ENCODE data around the gene RCAN2.

RCAN2 gene

GRCh38 chr6:46444772-46445454 lies 46.3 kb downstream of the RCAN2 start:
- ATAC-seq (replicated peaks): no peak

GRCh38 chr6:46443623-46444022 lies 47.6 kb downstream of the RCAN2 start:
- Mint-ChIP-seq H3K27me3 (peaks cover 17 to 43% of the 10 kb centered on the region in 2 donors), H3K4me3 (no peak overlapping the region), H3K27ac (no peak overlapping the region), H3K9me3 (peaks cover 7 to 12% of the 10 kb centered on the region in 2 donors), H3K36me3 (ENCODE audit: insufficient read depth) (no peaks in the 10 kb centered on the region), H3K4me1 (ENCODE audit: low read depth in 2 of 2) (no peaks in the 10 kb centered on the region)
- ATAC-seq (replicated peaks) (no peak), DNase-seq (no peak)

More at GRCh38 chr6:46444772-46445454, 46.3 kb downstream of the RCAN2 start:
- peaks cover 17 to 37% of the 10 kb centered on the region in 2 donors for H3K27me3 Mint-ChIP-seq
- H3K9me3 Mint-ChIP-seq: peaks cover 7 to 12% of the 10 kb centered on the region in 2 donors
- H3K4me3 Mint-ChIP-seq: no peak overlapping the region
- H3K36me3 Mint-ChIP-seq (ENCODE audit: insufficient read depth): no peaks in the 10 kb centered on the region
- no peaks in the 10 kb centered on the region for H3K4me1 Mint-ChIP-seq (ENCODE audit: low read depth in 2 of 2)
- H3K27ac Mint-ChIP-seq: no peak overlapping the region
- DNase-seq: no peak

- Mint-ChIP-seq H3K9me3 (peaks cover 5 to 7% of the 10 kb centered on the region in 2 donors), H3K36me3 (ENCODE audit: insufficient read depth) (no peaks in the 10 kb centered on the region), H3K27me3 (peaks cover 32 to 33% of the 10 kb centered on the region in 2 donors), H3K4me1 (ENCODE audit: low read depth in 2 of 2) (no peaks in the 10 kb centered on the region), H3K27ac (no peak overlapping the region), H3K4me3 (no peak overlapping the region)
- DNase-seq (no peak), ATAC-seq (replicated peaks) (no peak)
Observed at GRCh38 chr6:46440641-46441040, 50.6 kb downstream of the RCAN2 start.

GRCh38 chr6:46440141-46440540 lies 51.1 kb downstream of the RCAN2 start:
- Mint-ChIP-seq H3K9me3 (peaks cover under 1 to 2% of the 10 kb centered on the region in 2 donors), H3K4me1 (ENCODE audit: low read depth in 2 of 2) (no peaks in the 10 kb centered on the region), H3K27me3 (peaks cover 27 to 28% of the 10 kb centered on the region in 2 donors), H3K36me3 (ENCODE audit: insufficient read depth) (no peaks in the 10 kb centered on the region), H3K4me3 (no peak overlapping the region), H3K27ac (no peak overlapping the region)
- DNase-seq (no peak), ATAC-seq (replicated peaks) (no peak)

GRCh38 chr6:46438245-46438644 lies 53.0 kb downstream of the RCAN2 start:
- Mint-ChIP-seq H3K4me3 (no peak overlapping the region), H3K36me3 (ENCODE audit: insufficient read depth) (no peaks in the 10 kb centered on the region), H3K27ac (no peak overlapping the region), H3K9me3 (no peaks in the 10 kb centered on the region), H3K4me1 (ENCODE audit: low read depth in 2 of 2) (no peaks in the 10 kb centered on the region), H3K27me3 (peaks cover 17 to 22% of the 10 kb centered on the region in 2 donors)
- no peak for ATAC-seq (replicated peaks)
- DNase-seq: no peak

GRCh38 chr6:46437671-46438221 lies 53.5 kb downstream of the RCAN2 start:
- DNase-seq (no peak), ATAC-seq (replicated peaks) (no peak)
- H3K27ac Mint-ChIP-seq: no peak overlapping the region
- H3K9me3 Mint-ChIP-seq: no peaks in the 10 kb centered on the region
- no peaks in the 10 kb centered on the region for H3K4me1 Mint-ChIP-seq (ENCODE audit: low read depth in 2 of 2)
- H3K27me3 Mint-ChIP-seq: peaks cover 17 to 22% of the 10 kb centered on the region in 2 donors
- no peaks in the 10 kb centered on the region for H3K36me3 Mint-ChIP-seq (ENCODE audit: insufficient read depth)
- no peak overlapping the region for H3K4me3 Mint-ChIP-seq

- Mint-ChIP-seq H3K9me3 (no peaks in the 10 kb centered on the region), H3K27me3 (peaks cover 32 to 57% of the 10 kb centered on the region in 2 donors), H3K36me3 (ENCODE audit: insufficient read depth) (peaks cover 4% of the 10 kb centered on the region), H3K27ac (no peak overlapping the region), H3K4me3 (no peak overlapping the region), H3K4me1 (ENCODE audit: low read depth in 2 of 2) (no peaks in the 10 kb centered on the region)
- ATAC-seq (replicated peaks) (no peak), DNase-seq (no peak)
Observed at GRCh38 chr6:46422619-46423018, 68.6 kb downstream of the RCAN2 start.

- Mint-ChIP-seq H3K9me3 (no peaks in the 10 kb centered on the region), H3K36me3 (ENCODE audit: insufficient read depth) (peaks cover 4% of the 10 kb centered on the region), H3K4me1 (ENCODE audit: low read depth in 2 of 2) (no peaks in the 10 kb centered on the region), H3K27ac (no peak overlapping the region), H3K4me3 (no peak overlapping the region), H3K27me3 (peaks cover 32 to 57% of the 10 kb centered on the region in 2 donors)
- no peak for DNase-seq
- no peak for ATAC-seq (replicated peaks)
Observed at GRCh38 chr6:46421939-46422338, 69.3 kb downstream of the RCAN2 start.

- no peak overlapping the region for H3K27ac Mint-ChIP-seq
- H3K36me3 Mint-ChIP-seq (ENCODE audit: insufficient read depth): no peaks in the 10 kb centered on the region
- DNase-seq (no peak), ATAC-seq (replicated peaks) (no peak)
- H3K9me3 Mint-ChIP-seq: no peaks in the 10 kb centered on the region
- H3K27me3 Mint-ChIP-seq: peaks cover 25 to 49% of the 10 kb centered on the region in 2 donors
- H3K4me3 Mint-ChIP-seq: no peak overlapping the region
- no peaks in the 10 kb centered on the region for H3K4me1 Mint-ChIP-seq (ENCODE audit: low read depth in 2 of 2)
Observed at GRCh38 chr6:46420921-46421638, 70.2 kb downstream of the RCAN2 start.

GRCh38 chr6:46419576-46420002 lies 71.7 kb downstream of the RCAN2 start:
- H3K27ac Mint-ChIP-seq: no peak overlapping the region
- no peak for ATAC-seq (replicated peaks)
- H3K4me3 Mint-ChIP-seq: no peak overlapping the region
- H3K4me1 Mint-ChIP-seq (ENCODE audit: low read depth in 2 of 2): no peaks in the 10 kb centered on the region
- no peaks in the 10 kb centered on the region for H3K36me3 Mint-ChIP-seq (ENCODE audit: insufficient read depth)
- no peaks in the 10 kb centered on the region for H3K9me3 Mint-ChIP-seq
- peaks cover 24 to 46% of the 10 kb centered on the region in 2 donors for H3K27me3 Mint-ChIP-seq
- no peak for DNase-seq

- Mint-ChIP-seq H3K4me1 (ENCODE audit: low read depth in 2 of 2) (no peaks in the 10 kb centered on the region), H3K4me3 (no peak overlapping the region), H3K27ac (no peak overlapping the region), H3K27me3 (peaks cover 0 to 8% of the 10 kb centered on the region in 2 donors), H3K9me3 (no peaks in the 10 kb centered on the region), H3K36me3 (ENCODE audit: insufficient read depth) (no peaks in the 10 kb centered on the region)
- no peak for DNase-seq
- no peak for ATAC-seq (replicated peaks)
Observed at GRCh38 chr6:46414398-46414797, 76.9 kb downstream of the RCAN2 start.

GRCh38 chr6:46412662-46413061 lies 78.6 kb downstream of the RCAN2 start:
- Mint-ChIP-seq H3K4me3 (no peak overlapping the region), H3K27ac (no peak overlapping the region), H3K36me3 (ENCODE audit: insufficient read depth) (no peaks in the 10 kb centered on the region), H3K4me1 (ENCODE audit: low read depth in 2 of 2) (no peaks in the 10 kb centered on the region), H3K9me3 (no peaks in the 10 kb centered on the region), H3K27me3 (no peaks in the 10 kb centered on the region)
- no peak for ATAC-seq (replicated peaks)
- DNase-seq: no peak

GRCh38 chr6:46411456-46412197 lies 79.6 kb downstream of the RCAN2 start:
- Mint-ChIP-seq H3K27ac (no peak overlapping the region), H3K4me3 (no peak overlapping the region), H3K36me3 (ENCODE audit: insufficient read depth) (no peaks in the 10 kb centered on the region), H3K9me3 (no peaks in the 10 kb centered on the region), H3K4me1 (ENCODE audit: low read depth in 2 of 2) (no peaks in the 10 kb centered on the region), H3K27me3 (no peaks in the 10 kb centered on the region)
- no peak for ATAC-seq (replicated peaks)
- no peak for DNase-seq

Data from effector memory CD8-positive, alpha-beta T cell (primary cell).